Measurements from ENCODE around the gene LIM2. TPM values are rescaled to one million over a fixed set of nuclear protein-coding genes. Genes with fewer than 3 reads are reported as not detected.
A peak's percentile ranks its signal among the peaks of the same experiment; 100 is the strongest.

Gene LIM2
- total RNA-seq (2021) = not detected in 3 replicates
- not detected for Bru-seq, nascent RNA
- long read RNA-seq, experiment 1 = 0 reads
- long read RNA-seq, experiment 2 = 0 reads
- long read RNA-seq, experiment 3 = 0 reads

- ChIA-PET CTCF (interaction anchor here (1.0 to 1.5 kb wide), 3 partner anchors 10 to 92 kb away, joined by 3 to 4 read pairs (median 3); no protein-coding TSS in a partner anchor), POLR2A (interaction anchor here (1.0 kb wide), 1 partner anchor 20 kb away, joined by 4 read pairs; no protein-coding TSS in a partner anchor)
- no peak for ATAC-seq
- no peak for DNase-seq (ENCODE audit: low spot score)
- H3K36me3 Mint-ChIP-seq = no peaks in the 10 kb centered on the region
- peaks cover 19% of the 10 kb centered on the region for H3K4me1 Mint-ChIP-seq
- no peak within 1 kb of the TSS for H3K4me3 Mint-ChIP-seq
- no peak within 1 kb of the TSS for H3K27ac Mint-ChIP-seq
- no peaks in the 10 kb centered on the region for H3K9me3 Mint-ChIP-seq
- H3K27me3 Mint-ChIP-seq (ENCODE audit: low read depth) = peaks cover 2% of the 10 kb centered on the region
- TF ChIP-seq JUN (CRISPR knock-in tag; IDR thresholded peaks at IDR 0.05) = no peak
- no peak for TF ChIP-seq NR2C2 (CRISPR knock-in tag; IDR thresholded peaks at IDR 0.05)
- no peak for TF ChIP-seq NR1H2 (CRISPR knock-in tag; IDR thresholded peaks at IDR 0.05)
- peak; percentile 73; the same call in 1 of the 2 replicates for TF ChIP-seq GABPB1 (CRISPR knock-in tag; IDR thresholded peaks at IDR 0.05)
- TF ChIP-seq NFE2L1 (CRISPR knock-in tag; IDR thresholded peaks at IDR 0.05) = no peak
- no peak for TF ChIP-seq PRRX2 (CRISPR knock-in tag; IDR thresholded peaks at IDR 0.05)
- no peak for TF ChIP-seq MYBL2 (CRISPR knock-in tag; IDR thresholded peaks at IDR 0.05)
These were observed at the start of gene LIM2 for GRCh38 chr19:51387924-51388389. Gene LIM2, minus strand, starts transcription at chr19:51387974. Its CDS starts 531 bp downstream, at chr19:51387443.

DNA sequence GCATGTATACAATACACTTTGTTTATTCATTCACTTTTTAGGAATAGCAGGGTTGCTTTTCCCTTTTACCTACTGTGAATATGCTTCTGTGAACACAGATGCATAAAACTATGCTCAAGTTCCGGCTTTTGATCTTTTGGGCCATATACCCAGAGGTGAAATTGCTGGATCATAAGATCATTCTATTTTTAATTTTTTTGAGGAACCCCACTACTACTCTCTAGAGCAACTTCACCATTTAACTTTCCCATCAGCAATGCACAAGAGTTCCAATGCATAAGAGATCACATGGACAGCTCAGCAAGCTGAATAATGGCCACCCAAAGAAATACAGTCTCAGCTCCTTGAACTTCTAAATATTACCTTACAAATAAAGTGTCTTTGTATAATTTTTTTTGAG lies 46.7 kb upstream of the LIM2 start:
- ATAC-seq = no peak
- Mint-ChIP-seq H3K4me3 (no peak overlapping the region), H3K27me3 (ENCODE audit: low read depth) (peaks cover 36% of the 10 kb centered on the region), H3K27ac (no peak overlapping the region), H3K36me3 (no peaks in the 10 kb centered on the region), H3K9me3 (no peaks in the 10 kb centered on the region), H3K4me1 (peaks cover 6% of the 10 kb centered on the region; the same call in 1 of the 2 replicates)
- TF ChIP-seq SMAD3 (CRISPR knock-in tag; IDR thresholded peaks at IDR 0.05; ENCODE audit: borderline replicate concordance) (no peak), ZNF232 (CRISPR knock-in tag; IDR thresholded peaks at IDR 0.05) (no peak)
- DNase-seq (ENCODE audit: low spot score) = no peak
- ChIA-PET POLR2A (no interaction called here), CTCF (interaction anchor here (0.9 to 2.6 kb wide), 2 partner anchors 12 to 95 kb away, joined by 3 to 19 read pairs; no protein-coding TSS in a partner anchor)

DNA sequence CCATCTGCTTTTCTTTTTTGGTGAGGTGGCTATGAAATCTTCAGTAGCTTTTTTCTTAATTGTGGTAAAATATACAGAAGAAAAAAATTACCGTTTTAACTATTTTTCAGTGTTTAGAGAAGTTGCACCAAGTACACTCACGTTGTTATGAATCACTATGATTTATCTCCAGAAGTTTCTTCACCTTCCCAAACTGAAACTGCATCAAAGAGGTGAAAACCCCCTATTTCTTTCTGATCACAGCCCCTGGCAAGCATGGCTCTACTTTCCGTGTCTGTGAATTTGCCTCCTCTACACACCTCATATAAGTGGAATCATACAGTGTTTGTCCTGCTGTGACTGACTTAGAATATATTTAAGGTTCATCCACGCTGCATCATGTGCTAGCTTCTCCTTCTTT lies 45.3 kb upstream of the LIM2 start:
- ATAC-seq (no peak), DNase-seq (ENCODE audit: low spot score) (no peak)
- no peaks in the 10 kb centered on the region for H3K4me1 Mint-ChIP-seq
- no peak overlapping the region for H3K4me3 Mint-ChIP-seq
- 0 out of 2 replicates have a peak, but pooled peaks cover 3% of the 10 kb centered on the region for H3K9me3 Mint-ChIP-seq
- TF ChIP-seq ZNF219 (CRISPR knock-in tag; IDR thresholded peaks at IDR 0.05; ENCODE audit: borderline replicate concordance) = no peak
- no peak for TF ChIP-seq SOX15 (CRISPR knock-in tag; IDR thresholded peaks at IDR 0.05)
- ChIA-PET CTCF (interaction anchor here (0.9 to 2.6 kb wide), 2 partner anchors 11 to 222 kb away, joined by 4 to 19 read pairs; no protein-coding TSS in a partner anchor), POLR2A (interaction anchor here (0.7 kb wide), 1 partner anchor 80 kb away, joined by 6 read pairs; no protein-coding TSS in a partner anchor)
- H3K27me3 Mint-ChIP-seq (ENCODE audit: low read depth) = peaks cover 50% of the 10 kb centered on the region
- no peaks in the 10 kb centered on the region for H3K36me3 Mint-ChIP-seq
- no peak overlapping the region for H3K27ac Mint-ChIP-seq

- Mint-ChIP-seq H3K36me3 (no peaks in the 10 kb centered on the region), H3K9me3 (0 out of 2 replicates have a peak, but pooled peaks cover 3% of the 10 kb centered on the region), H3K4me1 (no peaks in the 10 kb centered on the region), H3K27ac (no peak overlapping the region), H3K4me3 (no peak overlapping the region), H3K27me3 (ENCODE audit: low read depth) (peaks cover 41% of the 10 kb centered on the region)
- ChIA-PET CTCF (no interaction called here), POLR2A (interaction anchor here (0.6 kb wide), 1 partner anchor 39 kb away, joined by 4 read pairs; no protein-coding TSS in a partner anchor)
- ATAC-seq (no peak), DNase-seq (ENCODE audit: low spot score) (no peak)
- TF ChIP-seq NR2C2 (CRISPR knock-in tag; IDR thresholded peaks at IDR 0.05) = no peak
- TF ChIP-seq CREM (CRISPR knock-in tag; IDR thresholded peaks at IDR 0.05) = no peak
- no peak for TF ChIP-seq SMAD3 (CRISPR knock-in tag; IDR thresholded peaks at IDR 0.05; ENCODE audit: borderline replicate concordance)
- no peak for TF ChIP-seq ZNF671 (CRISPR knock-in tag; IDR thresholded peaks at IDR 0.05)
- no peak for TF ChIP-seq MXD4 (CRISPR knock-in tag; IDR thresholded peaks at IDR 0.05; ENCODE audit: borderline replicate concordance)
- no peak for TF ChIP-seq RELA (CRISPR knock-in tag; IDR thresholded peaks at IDR 0.05; ENCODE audit: borderline replicate concordance)
- no peak for TF ChIP-seq ZNF396 (CRISPR knock-in tag; IDR thresholded peaks at IDR 0.05; ENCODE audit: borderline replicate concordance)
- TF ChIP-seq, protein P1, sequence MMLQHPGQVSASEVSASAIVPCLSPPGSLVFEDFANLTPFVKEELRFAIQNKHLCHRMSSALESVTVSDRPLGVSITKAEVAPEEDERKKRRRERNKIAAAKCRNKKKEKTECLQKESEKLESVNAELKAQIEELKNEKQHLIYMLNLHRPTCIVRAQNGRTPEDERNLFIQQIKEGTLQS (CRISPR knock-in tag; conservative IDR thresholded peaks at IDR 0.05) = no peak
- TF ChIP-seq, protein P2, sequence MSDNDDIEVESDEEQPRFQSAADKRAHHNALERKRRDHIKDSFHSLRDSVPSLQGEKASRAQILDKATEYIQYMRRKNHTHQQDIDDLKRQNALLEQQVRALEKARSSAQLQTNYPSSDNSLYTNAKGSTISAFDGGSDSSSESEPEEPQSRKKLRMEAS (CRISPR knock-in tag; IDR thresholded peaks at IDR 0.05) = no peak
- TF ChIP-seq AR (CRISPR knock-in tag; IDR thresholded peaks at IDR 0.05) = no peak
- TF ChIP-seq NFYB (CRISPR knock-in tag; conservative IDR thresholded peaks at IDR 0.05; ENCODE audit: low read depth) = no peak
- no peak for TF ChIP-seq EMX1 (CRISPR knock-in tag; IDR thresholded peaks at IDR 0.05)
These were observed 43.4 kb upstream of the LIM2 start for GRCh38 chr19:51431124-51431523.

Measured in WTC11 (cell line).